ENCODE measurements around the gene SDK1. TPM values are rescaled to one million over a fixed set of nuclear protein-coding genes. Genes with fewer than 3 reads are reported as not detected.

SDK1 gene
- total RNA-seq, 4 donors from 2014 or later = 3.7 to 80.9 (median 13.1) TPM

- DNase-seq = no peak
- Histone ChIP-seq H3K36me3 (no peaks in the 10 kb centered on the region), H3K27me3 (no peaks in the 10 kb centered on the region), H3K27ac (no peak overlapping the region), H3K4me1 (no peaks in the 10 kb centered on the region), H3K9me3 (no peaks in the 10 kb centered on the region), H3K4me3 (no peak overlapping the region)
- no peak for TF ChIP-seq POLR2A (IDR thresholded peaks at IDR 0.05)
- TF ChIP-seq, protein P1, sequence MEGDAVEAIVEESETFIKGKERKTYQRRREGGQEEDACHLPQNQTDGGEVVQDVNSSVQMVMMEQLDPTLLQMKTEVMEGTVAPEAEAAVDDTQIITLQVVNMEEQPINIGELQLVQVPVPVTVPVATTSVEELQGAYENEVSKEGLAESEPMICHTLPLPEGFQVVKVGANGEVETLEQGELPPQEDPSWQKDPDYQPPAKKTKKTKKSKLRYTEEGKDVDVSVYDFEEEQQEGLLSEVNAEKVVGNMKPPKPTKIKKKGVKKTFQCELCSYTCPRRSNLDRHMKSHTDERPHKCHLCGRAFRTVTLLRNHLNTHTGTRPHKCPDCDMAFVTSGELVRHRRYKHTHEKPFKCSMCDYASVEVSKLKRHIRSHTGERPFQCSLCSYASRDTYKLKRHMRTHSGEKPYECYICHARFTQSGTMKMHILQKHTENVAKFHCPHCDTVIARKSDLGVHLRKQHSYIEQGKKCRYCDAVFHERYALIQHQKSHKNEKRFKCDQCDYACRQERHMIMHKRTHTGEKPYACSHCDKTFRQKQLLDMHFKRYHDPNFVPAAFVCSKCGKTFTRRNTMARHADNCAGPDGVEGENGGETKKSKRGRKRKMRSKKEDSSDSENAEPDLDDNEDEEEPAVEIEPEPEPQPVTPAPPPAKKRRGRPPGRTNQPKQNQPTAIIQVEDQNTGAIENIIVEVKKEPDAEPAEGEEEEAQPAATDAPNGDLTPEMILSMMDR (IDR thresholded peaks at IDR 0.05) = no peak
Measured at GRCh38 chr7:3683546-3684539, 382.8 kb downstream of the SDK1 start.

GRCh38 chr7:3688071-3688470, 387.0 kb downstream of the SDK1 start:
- no peaks in the 10 kb centered on the region for H3K4me1 ChIP-seq
- H3K9me3 ChIP-seq = no peaks in the 10 kb centered on the region
- no peak for TF ChIP-seq POLR2A (IDR thresholded peaks at IDR 0.05)
- TF ChIP-seq, protein P1 (IDR thresholded peaks at IDR 0.05) = no peak
- no peak overlapping the region for H3K4me3 ChIP-seq
- no peak overlapping the region for H3K27ac ChIP-seq
- H3K36me3 ChIP-seq = no peaks in the 10 kb centered on the region
- no peak for DNase-seq
- no peaks in the 10 kb centered on the region for H3K27me3 ChIP-seq

DNA sequence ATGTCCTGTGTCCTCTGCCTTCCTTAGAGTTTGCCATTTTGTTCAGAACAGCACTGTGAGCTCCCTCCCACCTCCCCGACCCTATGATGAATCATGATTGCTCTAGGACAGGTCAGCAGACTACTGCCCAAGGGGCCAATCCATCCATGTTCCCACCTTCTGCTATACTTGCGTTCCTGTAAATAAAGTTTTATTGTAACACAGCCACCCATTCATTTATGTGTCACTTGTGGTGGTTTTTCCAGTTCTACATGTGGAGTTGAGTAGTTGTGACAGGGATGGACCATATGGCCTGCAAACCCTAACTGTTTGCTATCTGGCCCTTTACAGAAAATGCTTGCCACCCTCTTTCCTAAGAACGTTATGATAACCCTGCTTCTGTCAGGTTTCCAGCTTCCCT, 387.8 kb downstream of the SDK1 start:
- Histone ChIP-seq H3K9me3 (no peaks in the 10 kb centered on the region), H3K36me3 (no peaks in the 10 kb centered on the region), H3K4me3 (no peak overlapping the region), H3K4me1 (no peaks in the 10 kb centered on the region), H3K27me3 (no peaks in the 10 kb centered on the region), H3K27ac (no peak overlapping the region)
- TF ChIP-seq, protein P1 (IDR thresholded peaks at IDR 0.05) = no peak
- TF ChIP-seq POLR2A (IDR thresholded peaks at IDR 0.05) = no peak
- no peak for DNase-seq

DNA sequence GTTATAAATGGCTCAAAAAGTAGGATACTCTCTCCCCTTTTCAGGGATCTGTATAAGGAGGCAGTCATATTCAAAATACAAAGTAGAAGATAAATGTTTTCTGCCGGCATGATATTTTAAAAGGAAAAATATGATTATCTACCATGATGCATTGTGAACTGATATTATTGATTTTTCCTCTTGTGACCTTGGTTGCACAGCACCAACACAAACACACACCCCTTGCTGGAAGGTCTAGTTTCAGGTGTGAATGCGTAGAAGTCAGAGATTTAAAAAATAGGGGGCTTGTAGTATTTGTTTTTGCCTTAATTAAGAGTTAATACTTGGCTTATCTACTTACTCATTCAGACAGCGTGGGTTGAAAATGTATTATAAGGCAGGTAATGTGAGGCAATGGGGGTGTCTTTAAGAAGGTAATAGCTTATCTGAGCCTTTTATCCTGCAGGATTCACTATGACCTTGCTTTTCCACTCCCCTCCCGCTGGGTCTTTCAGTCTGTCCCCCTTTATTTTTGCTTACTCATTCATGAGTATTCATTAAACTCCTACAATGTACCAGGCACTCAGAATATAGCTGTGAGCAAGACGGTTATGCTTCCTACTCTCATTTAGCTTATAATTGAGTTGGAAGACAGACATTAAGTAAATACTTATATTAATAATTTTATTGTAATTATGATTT, 390.6 kb downstream of the SDK1 start:
- Histone ChIP-seq H3K9me3 (no peaks in the 10 kb centered on the region), H3K4me1 (no peaks in the 10 kb centered on the region), H3K27ac (no peak overlapping the region), H3K4me3 (no peak overlapping the region), H3K36me3 (no peaks in the 10 kb centered on the region), H3K27me3 (no peaks in the 10 kb centered on the region)
- no peak for DNase-seq
- no peak for TF ChIP-seq POLR2A (IDR thresholded peaks at IDR 0.05)
- TF ChIP-seq, protein P1 (IDR thresholded peaks at IDR 0.05) = no peak

DNA sequence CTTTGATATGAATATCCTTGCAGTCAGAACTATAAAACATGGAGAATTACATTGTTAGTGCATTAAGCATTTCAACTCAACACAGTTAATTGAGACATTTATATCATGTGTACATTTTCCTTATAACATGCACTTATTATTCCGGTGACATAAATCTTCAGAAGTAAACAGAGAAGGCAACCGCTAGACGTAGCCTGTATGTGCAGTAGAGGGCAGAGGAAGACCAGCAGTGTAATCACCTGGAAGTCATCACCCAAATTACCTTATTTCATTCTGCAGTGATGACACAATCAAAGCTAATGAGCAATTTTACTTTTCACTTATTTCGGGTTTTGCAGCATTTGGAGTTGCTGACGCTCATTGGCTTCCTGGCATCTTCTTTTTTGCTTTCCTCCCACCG, 394.6 kb downstream of the SDK1 start:
- no peak for DNase-seq
- Histone ChIP-seq H3K36me3 (no peaks in the 10 kb centered on the region), H3K9me3 (no peaks in the 10 kb centered on the region), H3K27ac (no peak overlapping the region), H3K4me1 (no peaks in the 10 kb centered on the region), H3K27me3 (no peaks in the 10 kb centered on the region), H3K4me3 (no peak overlapping the region)
- TF ChIP-seq POLR2A (IDR thresholded peaks at IDR 0.05) = no peak
- TF ChIP-seq, protein P1 (IDR thresholded peaks at IDR 0.05) = peak in 4 of 6 experiments; percentile 8 to 57 (median 52)
